ENCODE data around the gene PATJ. TPM values are rescaled to one million over a fixed set of nuclear protein-coding genes. Genes with fewer than 3 reads are reported as not detected.

Gene PATJ
- total RNA-seq, 1 experiment from 2014 or later: 47.3 TPM

GRCh38 chr1:61872206-61872605 lies 129.9 kb downstream of the PATJ start:
- H3K23me2 ChIP-seq (ENCODE audit: insufficient read length, low read depth, low read length, poor library complexity, severe bottlenecking): no peaks in the 10 kb centered on the region
- no peak overlapping the region for H4K5ac ChIP-seq (ENCODE audit: insufficient read length, low read depth, low read length)
- no peak for DNase-seq
- no peak overlapping the region for H3K9ac ChIP-seq (ENCODE audit: extremely low read depth, insufficient read length, low read length)
- no peak overlapping the region for H2BK120ac ChIP-seq (ENCODE audit: low read depth, low read length, poor library complexity, severe bottlenecking)
- no peak overlapping the region for H3K27ac Mint-ChIP-seq
- H3K14ac ChIP-seq (ENCODE audit: insufficient read depth, low read length): no peak overlapping the region
- H4K8ac ChIP-seq (replicated peaks; ENCODE audit: insufficient read length, low read depth, low read length): no peak overlapping the region
- H2BK15ac ChIP-seq (ENCODE audit: low read depth, low read length): no peak overlapping the region
- H4K91ac ChIP-seq (ENCODE audit: insufficient read length, low read depth, low read length): no peak overlapping the region
- H3K9me3 Mint-ChIP-seq: peaks cover 3 to 6% of the 10 kb centered on the region in 2 experiments; a peak in 4 of 5 replicates
- peaks cover 12 to 45% (median 34%) of the 10 kb centered on the region in 3 experiments; a peak in 6 of 7 replicates for H3K36me3 Mint-ChIP-seq (ENCODE audit: insufficient read depth in 1 of 3, low read depth in 3 of 3)
- no peak overlapping the region for H3T11ph ChIP-seq (ENCODE audit: low read length)
- H3K27me3 ChIP-seq (ENCODE audit: insufficient read depth, low read length): no peaks in the 10 kb centered on the region
- no peaks in the 10 kb centered on the region for H3K79me2 ChIP-seq (ENCODE audit: insufficient read depth, low read length)
- no peaks in the 10 kb centered on the region for H3K79me1 ChIP-seq (ENCODE audit: insufficient read depth, low read depth, low read length, poor library complexity, severe bottlenecking)
- H3K4ac ChIP-seq (ENCODE audit: low read depth, low read length): no peak overlapping the region
- no peak overlapping the region for H3K23ac ChIP-seq (ENCODE audit: insufficient read length, low read depth, low read length)
- no peaks in the 10 kb centered on the region; the same call in 1 of the 2 replicates for H3K27me3 Mint-ChIP-seq (ENCODE audit: low read depth)
- H3K27ac ChIP-seq (ENCODE audit: insufficient read length, low read depth, low read length): no peak overlapping the region
- no peak overlapping the region for H3K4me3 Mint-ChIP-seq
- no peak overlapping the region for H2AFZ ChIP-seq (ENCODE audit: low read length)
- no CpG with 5 or more reads among the region's 3 CpGs for WGBS (ENCODE audit: extremely low coverage, insufficient read length, low lambda C conversion rate)
- no peak overlapping the region for H3K56ac ChIP-seq (ENCODE audit: insufficient read length, low read depth, low read length)
- no peak overlapping the region for H3K18ac ChIP-seq (ENCODE audit: insufficient read length, low read depth, low read length)
- no peaks in the 10 kb centered on the region for H3K4me1 ChIP-seq (ENCODE audit: insufficient read depth, low read length)
- H2AK5ac ChIP-seq (ENCODE audit: insufficient read length, low read length): no peak overlapping the region
- H3K4me1 Mint-ChIP-seq: peaks cover 2 to 3% of the 10 kb centered on the region in 2 experiments; a peak in 1 of 4 replicates
- TF ChIP-seq CTCF (conservative IDR thresholded peaks at IDR 0.05): no peak
- H3K9me3 ChIP-seq (ENCODE audit: control insufficient read depth, low read depth, low read length): no peaks in the 10 kb centered on the region
- no peak overlapping the region for H2BK20ac ChIP-seq (ENCODE audit: low read depth, low read length, poor library complexity, severe bottlenecking)
- H3K4me2 ChIP-seq (ENCODE audit: insufficient read depth, insufficient read length, low read length): no peak overlapping the region
- no peak overlapping the region for H2BK5ac ChIP-seq (ENCODE audit: insufficient read length, low read length)
- no peaks in the 10 kb centered on the region for H4K20me1 ChIP-seq (ENCODE audit: control insufficient read depth, insufficient read depth, insufficient read length)
- H2BK12ac ChIP-seq (ENCODE audit: insufficient read length, low read depth, low read length): no peak overlapping the region

Data from H9 (cell line).